ENCODE results near the gene SELP. TPM values are rescaled to one million over a fixed set of nuclear protein-coding genes. Genes with fewer than 3 reads are reported as not detected.

Gene SELP
- total RNA-seq, 1 donor from 2014 or later = 0.52 TPM

GRCh38 chr1:169577981-169578738 lies 51.8 kb downstream of the SELP start:
- intact Hi-C loops (cut with micrococcal nuclease) = no loop called here

- intact Hi-C loops (cut with micrococcal nuclease) = no loop called here
These were observed 53.0 kb downstream of the SELP start for GRCh38 chr1:169576935-169577331.

- intact Hi-C loops (cut with micrococcal nuclease) = no loop called here
These were observed 53.5 kb downstream of the SELP start for GRCh38 chr1:169576241-169576934.

GRCh38 chr1:169574336-169574735 lies 55.6 kb downstream of the SELP start:
- intact Hi-C loops (cut with micrococcal nuclease) = no loop called here

- intact Hi-C loops (cut with micrococcal nuclease) = no loop called here
These were observed 57.7 kb downstream of the SELP start for GRCh38 chr1:169572187-169572586.

GRCh38 chr1:169571450-169571849 lies 58.5 kb downstream of the SELP start:
- intact Hi-C loops (cut with micrococcal nuclease) = no loop called here

- intact Hi-C loops (cut with micrococcal nuclease) = no loop called here
These were observed 59.8 kb downstream of the SELP start for GRCh38 chr1:169570172-169570574.

- intact Hi-C loops (cut with micrococcal nuclease) = no loop called here
These were observed 61.4 kb downstream of the SELP start for GRCh38 chr1:169568497-169568896.

- intact Hi-C loops (cut with micrococcal nuclease) = no loop called here
These were observed 64.3 kb downstream of the SELP start for GRCh38 chr1:169565335-169566271.

- intact Hi-C loops (cut with micrococcal nuclease) = no loop called here
These were observed 66.3 kb downstream of the SELP start for GRCh38 chr1:169563650-169564049.

GRCh38 chr1:169563019-169563615 lies 66.8 kb downstream of the SELP start:
- intact Hi-C loops (cut with micrococcal nuclease) = no loop called here

GRCh38 chr1:169561692-169562091 lies 68.2 kb downstream of the SELP start:
- intact Hi-C loops (cut with micrococcal nuclease) = no loop called here

- intact Hi-C loops (cut with micrococcal nuclease) = no loop called here
These were observed 72.8 kb downstream of the SELP start for GRCh38 chr1:169557131-169557530.

GRCh38 chr1:169550294-169550693 lies 79.6 kb downstream of the SELP start:
- intact Hi-C loops (cut with micrococcal nuclease) = loop anchor here (1.0 to 5.0 kb wide), 4 partner anchors 35 to 259 kb away; no protein-coding TSS in a partner anchor

- intact Hi-C loops (cut with micrococcal nuclease) = loop anchor here (5.0 kb wide), 1 partner anchor 181 kb away; the partner anchor contains the start of genes BLZF1 and NME7
These were observed 81.6 kb downstream of the SELP start for GRCh38 chr1:169548282-169548681.

- intact Hi-C loops (cut with micrococcal nuclease) = loop anchor here (1.0 to 5.0 kb wide), 6 partner anchors 60 to 1108 kb away; partner anchors contain the start of genes BLZF1 and NME7
These were observed 83.6 kb downstream of the SELP start for GRCh38 chr1:169546087-169546995.

GRCh38 chr1:169545472-169545871 lies 84.5 kb downstream of the SELP start:
- intact Hi-C loops (cut with micrococcal nuclease) = loop anchor here (5.0 kb wide), 1 partner anchor 178 kb away; the partner anchor contains the start of genes BLZF1 and NME7

GRCh38 chr1:169538998-169539871 lies 90.7 kb downstream of the SELP start:
- intact Hi-C loops (cut with micrococcal nuclease) = no loop called here

Measured in T-helper 2 cell treated with Interferon-gamma antibody and Interleukin-4, amounts not matched to agents 100 ng/mL and 5 ng/mL, for 36 hours (primary cell).